ENCODE data around the gene CGB1.

GRCh38 chr19:49004964-49005614 lies 31.6 kb downstream of the CGB1 start:
- TF ChIP-seq CTCF (conservative IDR thresholded peaks at IDR 0.05 in 1 of 2, IDR thresholded peaks at IDR 0.05 in 1 of 2; ENCODE audit: extremely low read depth in 1 of 2, insufficient read depth in 1 of 2, low read depth in 1 of 2, low read length in 2 of 2): no peak
- no peak for TF ChIP-seq EZH2 (IDR thresholded peaks at IDR 0.05; ENCODE audit: borderline replicate concordance, low read length)

Measured in mammary epithelial cell (primary cell).